Activated naive CD4-positive, alpha-beta T cell treated with anti-CD3 and anti-CD28 coated beads, Interleukin-2, amount 10 ng/mL, durations not matched to agents 7 days and 5 days (primary cell): ENCODE data around the gene CEACAM16.
"Not testable (repeated sequence)": the region's sequence is repeated elsewhere in the genome, so short reads cannot be mapped to it uniquely, and the experiment has no call there.

Experiments used
- CTCF ChIA-PET: fragments of 350-600 bp; sonication (Branson Sonifier 250); formaldehyde crosslinking; loops from one replicate; lab custom pipeline; 2021; ENCODE audit warnings: antibody characterized with exemption; lab: Charles Lee
- DNase-seq: peaks from one replicate; pipeline ENCODE4 v3.0.0-alpha.2; 2020
- H3K27ac Mint-ChIP-seq: one replicate; pipeline ENCODE4 v1.8.0; 2021; ENCODE audit warnings: mild to moderate bottlenecking, moderate library complexity, mixed read lengths
- H3K27me3 Mint-ChIP-seq: one replicate; pipeline ENCODE4 v1.8.0; 2021; ENCODE audit warnings: mild to moderate bottlenecking, mixed read lengths
- H3K36me3 Mint-ChIP-seq: one replicate; pipeline ENCODE4 v1.8.0; 2021; ENCODE audit warnings: mixed read lengths
- H3K4me1 Mint-ChIP-seq: one replicate; pipeline ENCODE4 v1.8.0; 2021; ENCODE audit warnings: mixed read lengths
- H3K4me3 Mint-ChIP-seq: one replicate; pipeline ENCODE4 v1.8.0; 2021; ENCODE audit warnings: mild to moderate bottlenecking, moderate library complexity, mixed read lengths
- H3K9me3 Mint-ChIP-seq: one replicate; pipeline ENCODE4 v1.8.0; 2021; ENCODE audit warnings: mixed read lengths

CEACAM16 gene

GRCh38 chr19:44684396-44684795 lies 14.6 kb upstream of the CEACAM16 start:
- H3K4me3 Mint-ChIP-seq, H3K36me3 Mint-ChIP-seq, CTCF ChIA-PET, H3K9me3 Mint-ChIP-seq, DNase-seq, H3K27ac Mint-ChIP-seq: not testable (repeated sequence)
- Mint-ChIP-seq H3K27me3 (peaks cover 29% of the 10 kb centered on the region), H3K4me1 (peaks cover 11% of the 10 kb centered on the region)

DNA sequence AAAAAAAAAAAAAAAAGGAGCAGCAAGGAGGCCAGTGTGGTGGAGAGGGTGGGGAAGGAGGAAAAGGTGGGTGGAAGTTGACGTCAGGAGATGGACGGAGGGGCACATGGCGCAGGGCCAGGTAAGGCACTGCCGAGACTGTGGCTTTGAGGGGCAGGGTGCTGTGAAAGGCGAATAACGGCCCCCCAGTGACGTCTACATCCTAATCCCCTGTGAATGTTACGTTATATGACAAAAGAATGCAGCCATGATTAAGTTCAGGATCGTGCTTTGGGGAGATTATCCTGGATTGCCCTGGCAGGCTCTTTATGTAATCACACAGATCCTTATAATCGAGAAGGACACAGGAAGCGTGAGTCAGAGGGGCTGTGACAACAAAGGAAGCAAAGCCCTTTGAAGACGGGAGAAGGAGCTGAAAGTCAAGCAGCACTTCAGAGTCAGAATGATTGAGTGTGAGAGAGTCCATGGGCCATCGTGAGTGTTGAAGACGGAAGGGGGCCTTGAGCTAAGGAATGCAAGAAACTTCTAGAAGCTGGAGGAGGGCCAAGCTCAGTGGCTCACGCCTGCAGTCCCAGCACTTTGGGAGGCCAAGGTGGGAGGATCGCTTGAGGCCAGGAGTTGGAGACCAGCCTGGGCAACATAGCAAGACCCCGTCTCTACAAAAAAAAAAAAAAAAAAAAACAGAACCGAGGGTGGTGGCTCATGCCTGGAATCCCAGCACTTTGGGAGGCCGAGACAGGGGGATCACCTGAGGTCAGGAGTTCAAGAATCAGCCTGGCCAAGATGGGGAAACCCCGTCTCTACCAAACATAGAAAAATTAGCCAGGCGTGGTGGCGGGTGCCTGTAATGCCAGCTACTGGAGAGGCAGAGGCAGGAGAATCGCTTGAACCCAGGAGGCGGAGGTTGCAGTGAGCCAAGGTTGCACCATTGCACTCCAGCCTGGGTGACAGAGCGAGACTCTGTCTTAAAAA lies 13.8 kb upstream of the CEACAM16 start:
- Mint-ChIP-seq H3K4me3 (no peak overlapping the region), H3K36me3 (no peaks in the 10 kb centered on the region), H3K27ac (no peak overlapping the region), H3K27me3 (peaks cover 35% of the 10 kb centered on the region), H3K9me3 (no peaks in the 10 kb centered on the region), H3K4me1 (peaks cover 19% of the 10 kb centered on the region)
- CTCF ChIA-PET: interaction anchor here (1.0 to 1.2 kb wide), 2 partner anchors 31 to 86 kb away, joined by 3 read pairs; no protein-coding TSS in a partner anchor
- no peak for DNase-seq

DNA sequence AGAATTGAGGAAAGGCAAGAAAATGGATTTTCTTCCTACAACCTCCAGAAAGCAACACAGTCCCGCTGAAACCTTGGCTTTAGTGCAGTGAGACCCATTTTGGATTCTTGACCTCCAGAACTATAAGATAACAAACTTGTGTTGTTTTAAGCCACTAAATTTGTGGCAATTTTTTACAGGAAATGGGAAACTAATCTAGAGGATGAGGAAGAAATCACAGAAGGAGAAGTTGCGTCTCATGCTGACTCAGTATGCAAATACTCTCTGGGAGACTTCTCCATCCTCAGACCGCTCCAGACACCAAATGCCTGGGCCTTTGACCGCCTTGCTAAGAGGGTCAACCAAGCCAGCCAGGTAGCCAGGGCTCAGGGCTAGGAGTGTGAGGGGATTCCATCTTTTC lies 13.1 kb upstream of the CEACAM16 start:
- no peak for DNase-seq
- no peaks in the 10 kb centered on the region for H3K9me3 Mint-ChIP-seq
- H3K36me3 Mint-ChIP-seq: no peaks in the 10 kb centered on the region
- H3K27me3 Mint-ChIP-seq: peaks cover 35% of the 10 kb centered on the region
- H3K4me3 Mint-ChIP-seq: no peak overlapping the region
- CTCF ChIA-PET: interaction anchor here (0.6 to 1.2 kb wide), 3 partner anchors 11 to 85 kb away, joined by 3 read pairs; no protein-coding TSS in a partner anchor
- no peak overlapping the region for H3K27ac Mint-ChIP-seq
- peaks cover 19% of the 10 kb centered on the region for H3K4me1 Mint-ChIP-seq

DNA sequence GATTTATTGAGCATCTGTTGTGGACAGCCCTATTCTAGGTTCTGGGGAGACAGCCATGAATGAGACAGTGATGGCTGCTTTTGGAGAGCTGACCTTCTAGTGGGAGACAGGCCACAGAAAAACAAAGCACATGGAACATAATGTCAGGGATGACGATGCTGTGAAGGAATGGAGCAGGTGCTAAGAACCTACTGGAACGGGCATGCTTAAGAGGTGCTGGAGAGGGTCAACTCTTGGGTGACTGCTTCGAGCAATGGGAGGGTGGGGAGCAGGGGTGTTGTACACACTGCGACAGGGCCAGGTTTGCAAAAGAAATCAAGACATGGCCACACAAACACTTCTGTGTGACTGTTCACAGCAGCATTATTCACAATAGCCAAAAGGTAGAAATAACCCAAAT lies 12.1 kb upstream of the CEACAM16 start:
- H3K9me3 Mint-ChIP-seq: no peaks in the 10 kb centered on the region
- no peak overlapping the region for H3K4me3 Mint-ChIP-seq
- H3K36me3 Mint-ChIP-seq: no peaks in the 10 kb centered on the region
- DNase-seq: no peak
- H3K27ac Mint-ChIP-seq: no peak overlapping the region
- CTCF ChIA-PET: no interaction called here
- H3K27me3 Mint-ChIP-seq: peaks cover 37% of the 10 kb centered on the region
- peaks cover 25% of the 10 kb centered on the region for H3K4me1 Mint-ChIP-seq

DNA sequence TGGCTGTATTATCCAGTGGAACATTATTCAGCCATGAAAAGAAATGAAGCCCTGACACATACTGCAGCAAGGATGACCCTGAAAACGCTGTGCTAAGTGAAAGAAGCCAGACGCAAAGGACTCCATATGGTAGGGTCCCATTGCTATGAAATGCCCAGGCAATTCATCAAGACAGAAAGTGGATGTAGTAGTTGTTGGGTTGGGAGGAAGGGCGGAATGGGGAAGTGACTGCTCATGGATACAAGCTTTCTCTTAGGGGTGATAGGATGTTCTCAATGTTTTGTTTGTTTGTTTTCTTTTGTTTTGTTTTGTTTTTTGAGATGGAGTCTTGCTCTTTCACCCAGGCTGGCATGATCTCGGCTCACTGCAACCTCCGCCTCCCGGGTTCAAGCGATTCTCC lies 11.1 kb upstream of the CEACAM16 start:
- no peak overlapping the region for H3K4me3 Mint-ChIP-seq
- DNase-seq: no peak
- peaks cover 43% of the 10 kb centered on the region for H3K27me3 Mint-ChIP-seq
- H3K9me3 Mint-ChIP-seq: no peaks in the 10 kb centered on the region
- no peaks in the 10 kb centered on the region for H3K36me3 Mint-ChIP-seq
- peaks cover 35% of the 10 kb centered on the region for H3K4me1 Mint-ChIP-seq
- H3K27ac Mint-ChIP-seq: no peak overlapping the region
- CTCF ChIA-PET: interaction anchor here (0.8 to 8.1 kb wide), 5 partner anchors 34 to 94 kb away, joined by 3 to 79 read pairs (median 5); no protein-coding TSS in a partner anchor

DNA sequence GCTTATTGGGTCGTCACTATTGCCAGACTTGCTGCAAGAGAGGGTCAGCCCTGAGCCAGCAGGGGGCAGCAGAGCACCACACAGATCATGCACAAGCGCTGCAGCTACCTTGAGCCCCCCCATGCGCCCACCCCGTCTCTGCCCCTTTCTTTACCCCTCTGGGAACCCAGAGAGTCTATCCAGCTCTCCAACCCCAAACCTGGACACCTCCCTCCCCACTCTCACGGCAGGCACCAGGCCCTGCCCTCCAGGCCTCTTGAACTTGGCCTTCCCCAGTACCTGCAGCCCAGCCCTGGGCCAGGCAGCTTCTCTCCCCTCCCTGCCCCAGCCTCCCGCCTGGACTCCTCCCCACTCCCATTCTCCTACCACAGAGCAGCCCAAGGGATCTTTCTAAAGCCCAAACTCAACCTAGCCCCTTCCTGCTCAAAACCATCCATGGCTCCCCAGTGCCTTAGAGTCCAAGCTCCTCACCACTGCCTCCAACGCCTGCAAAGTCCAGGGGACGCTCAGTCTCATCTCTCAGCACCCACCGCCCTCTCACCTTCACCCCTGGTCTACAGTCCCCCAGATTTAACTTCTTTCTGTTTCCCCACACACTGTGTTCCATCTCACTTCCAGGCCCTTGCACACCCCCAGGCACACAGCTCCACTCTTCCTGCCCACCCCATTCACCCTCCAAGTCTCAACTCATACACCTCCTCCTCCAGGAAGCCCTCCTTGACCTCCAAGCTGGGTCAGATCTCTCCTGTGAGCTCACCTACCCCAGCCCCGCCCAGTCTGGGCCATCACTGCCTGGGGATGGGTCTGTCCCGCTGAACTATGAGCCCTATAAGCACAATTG lies 9.4 kb upstream of the CEACAM16 start:
- peak; percentile 87 for DNase-seq
- H3K4me1 Mint-ChIP-seq: peaks cover 40% of the 10 kb centered on the region
- CTCF ChIA-PET: interaction anchor here (0.7 to 8.1 kb wide), 19 partner anchors 9 to 155 kb away, joined by 3 to 79 read pairs (median 4); no protein-coding TSS in a partner anchor
- H3K27me3 Mint-ChIP-seq: peaks cover 47% of the 10 kb centered on the region
- no peak overlapping the region for H3K4me3 Mint-ChIP-seq
- H3K27ac Mint-ChIP-seq: no peak overlapping the region
- no peaks in the 10 kb centered on the region for H3K36me3 Mint-ChIP-seq
- no peaks in the 10 kb centered on the region for H3K9me3 Mint-ChIP-seq

GRCh38 chr19:44690131-44690440 lies 8.9 kb upstream of the CEACAM16 start:
- Mint-ChIP-seq H3K27ac (no peak overlapping the region), H3K36me3 (no peaks in the 10 kb centered on the region), H3K27me3 (peaks cover 45% of the 10 kb centered on the region), H3K4me3 (no peak overlapping the region), H3K4me1 (peaks cover 36% of the 10 kb centered on the region), H3K9me3 (no peaks in the 10 kb centered on the region)
- DNase-seq: no peak
- CTCF ChIA-PET: interaction anchor here (0.8 to 8.1 kb wide), 12 partner anchors 17 to 145 kb away, joined by 3 to 79 read pairs (median 4); no protein-coding TSS in a partner anchor

DNA sequence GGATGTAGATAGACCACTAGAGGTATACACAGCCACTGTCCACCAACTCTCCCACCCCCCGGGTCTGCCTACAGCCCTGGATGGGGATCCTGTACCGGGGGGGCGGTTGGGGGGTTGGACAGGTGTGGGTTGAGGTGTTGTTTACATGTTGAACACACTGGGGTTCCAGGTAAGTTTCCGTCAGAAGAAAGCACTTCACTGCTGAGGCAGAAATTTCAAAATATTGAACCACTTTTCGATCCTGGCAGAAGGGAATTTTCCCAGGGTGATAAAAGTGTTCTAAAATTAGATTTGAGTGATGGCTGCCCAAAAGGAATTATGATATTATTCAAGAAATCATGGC lies 6.6 kb upstream of the CEACAM16 start:
- DNase-seq: no peak
- Mint-ChIP-seq H3K27me3 (peaks cover 52% of the 10 kb centered on the region), H3K4me1 (peaks cover 34% of the 10 kb centered on the region), H3K27ac (peak overlapping the region; percentile 77), H3K4me3 (peak overlapping the region; percentile 32), H3K9me3 (no peaks in the 10 kb centered on the region), H3K36me3 (no peaks in the 10 kb centered on the region)
- CTCF ChIA-PET: interaction anchor here (5.1 to 8.1 kb wide), 2 partner anchors 30 to 80 kb away, joined by 56 to 79 read pairs; no protein-coding TSS in a partner anchor

- DNase-seq: peak; percentile 36
- CTCF ChIA-PET: interaction anchor here (1.0 to 8.1 kb wide), 3 partner anchors 29 to 123 kb away, joined by 3 to 79 read pairs (median 9); no protein-coding TSS in a partner anchor
- peaks cover 31% of the 10 kb centered on the region for H3K4me1 Mint-ChIP-seq
- no peak overlapping the region for H3K4me3 Mint-ChIP-seq
- H3K36me3 Mint-ChIP-seq: no peaks in the 10 kb centered on the region
- no peak overlapping the region for H3K27ac Mint-ChIP-seq
- H3K27me3 Mint-ChIP-seq: peaks cover 59% of the 10 kb centered on the region
- H3K9me3 Mint-ChIP-seq: no peaks in the 10 kb centered on the region
Measured at GRCh38 chr19:44694184-44694579, 4.8 kb upstream of the CEACAM16 start.

DNA sequence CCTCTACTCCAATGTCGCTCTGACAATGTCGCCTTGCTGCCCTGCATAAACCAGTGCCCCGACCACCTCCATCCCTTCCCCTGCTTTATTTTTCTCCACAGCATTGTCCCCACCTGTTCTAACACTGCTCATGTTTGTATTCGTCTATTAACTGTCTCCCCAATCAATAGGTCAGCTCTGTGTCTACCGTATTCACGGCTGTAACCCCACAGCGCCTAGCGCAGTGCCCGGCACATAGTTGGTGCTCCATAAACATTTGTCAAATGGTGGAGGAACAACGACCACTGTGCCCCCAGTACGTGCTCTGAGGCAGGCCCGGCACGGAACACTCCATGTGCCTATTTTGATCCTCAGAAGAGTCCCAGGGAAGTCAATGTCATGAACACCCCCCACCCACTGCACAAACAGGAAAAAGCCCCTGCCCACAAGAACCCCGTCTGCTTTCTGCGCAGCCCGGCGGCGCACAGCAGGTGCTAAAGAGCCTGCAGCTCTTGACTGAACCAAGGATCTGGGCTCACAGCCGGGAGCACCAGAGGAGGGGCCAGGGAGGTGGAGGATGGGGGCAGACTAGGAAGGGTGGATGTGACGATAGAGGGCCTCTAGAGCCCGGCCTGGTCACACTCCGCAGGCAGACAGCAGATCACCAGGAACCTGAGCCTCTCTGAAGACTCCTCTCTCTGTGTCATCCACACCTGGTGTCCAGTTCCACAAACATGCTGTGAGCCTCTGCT lies 1.8 kb upstream of the CEACAM16 start:
- Mint-ChIP-seq H3K9me3 (no peaks in the 10 kb centered on the region), H3K4me3 (no peak overlapping the region), H3K4me1 (peaks cover 13% of the 10 kb centered on the region), H3K27ac (no peak overlapping the region), H3K36me3 (no peaks in the 10 kb centered on the region), H3K27me3 (peaks cover 46% of the 10 kb centered on the region)
- DNase-seq: no peak
- CTCF ChIA-PET: no interaction called here

GRCh38 chr19:44697670-44698034 lies 1.3 kb upstream of the CEACAM16 start:
- Mint-ChIP-seq H3K36me3 (no peaks in the 10 kb centered on the region), H3K4me3 (no peak overlapping the region), H3K27ac (no peak overlapping the region), H3K4me1 (peaks cover 8% of the 10 kb centered on the region), H3K27me3 (peaks cover 42% of the 10 kb centered on the region), H3K9me3 (no peaks in the 10 kb centered on the region)
- CTCF ChIA-PET: no interaction called here
- no peak for DNase-seq

DNA sequence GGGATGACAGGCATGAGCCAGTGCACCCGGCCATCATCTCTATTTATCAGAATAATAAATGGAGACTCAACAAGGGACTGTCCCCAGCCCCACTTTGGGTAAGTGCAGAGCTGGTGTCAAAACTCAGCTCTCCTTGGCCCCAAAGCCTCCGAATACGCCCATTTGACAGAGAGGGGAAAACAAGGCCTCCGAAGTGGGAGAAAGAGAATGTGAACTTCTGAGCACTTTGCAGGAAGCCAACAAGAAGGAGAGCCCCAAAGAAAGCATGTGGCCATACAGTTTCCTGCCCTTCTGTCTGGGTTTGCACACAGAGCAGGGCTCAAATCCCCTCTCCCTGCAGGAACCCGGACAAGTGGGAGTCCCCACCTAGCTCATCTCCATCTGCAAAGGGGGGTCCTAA lies 1.6 kb downstream of the CEACAM16 start:
- H3K9me3 Mint-ChIP-seq: no peaks in the 10 kb centered on the region
- no peaks in the 10 kb centered on the region for H3K4me1 Mint-ChIP-seq

GRCh38 chr19:44701228-44701627 lies 2.3 kb downstream of the CEACAM16 start:
- CTCF ChIA-PET: interaction anchor here (0.5 kb wide), 1 partner anchor 23 kb away, joined by 3 read pairs; no protein-coding TSS in a partner anchor
- no peaks in the 10 kb centered on the region for H3K36me3 Mint-ChIP-seq
- H3K4me3 Mint-ChIP-seq: no peak overlapping the region
- no peaks in the 10 kb centered on the region for H3K9me3 Mint-ChIP-seq
- peaks cover 32% of the 10 kb centered on the region for H3K27me3 Mint-ChIP-seq
- DNase-seq: no peak
- H3K27ac Mint-ChIP-seq: no peak overlapping the region
- no peaks in the 10 kb centered on the region for H3K4me1 Mint-ChIP-seq

More for the DNA sequence above, 1.6 kb downstream of the CEACAM16 start:
- DNase-seq: no peak
- H3K27ac Mint-ChIP-seq: no peak overlapping the region
- H3K36me3 Mint-ChIP-seq: no peaks in the 10 kb centered on the region
- H3K27me3 Mint-ChIP-seq: peaks cover 36% of the 10 kb centered on the region
- CTCF ChIA-PET: interaction anchor here (1.1 kb wide), 1 partner anchor 23 kb away, joined by 4 read pairs; no protein-coding TSS in a partner anchor
- no peak overlapping the region for H3K4me3 Mint-ChIP-seq
